Left lobe of liver (tissue), 2 donors: Measurements from ENCODE around the gene WNT7B. TPM values are rescaled to one million over a fixed set of nuclear protein-coding genes. Genes with fewer than 3 reads are reported as not detected.
A peak's percentile ranks its signal among the peaks of the same experiment; 100 is the strongest.

ENCODE experiments used
- ATAC-seq: fragments of 200-7000 bp; cut with Tn5 transposase; one replicate; pipeline ENCODE4 v1.9.1; 2020; ENCODE audit warnings: mild to moderate bottlenecking, moderate library complexity
- DNase-seq: peaks from one replicate; pipeline ENCODE4 v3.0.0-alpha.2; 2020; ENCODE audit warnings: low spot score
- total RNA-seq: library from RNA; stranded (reverse); gene quantifications from one replicate; pipeline ENCODE4 v1.2.1, GENCODE V29; 2021
- donor health status: DM: no; HTN: no; CAD: no; lungs with moderate emphysema.
- donor health status: DM: no; HTN: yes; CAD: no.

WNT7B gene
- total RNA-seq, 1 donor from 2014 or later: 0.08 TPM

- DNase-seq: no peak
- ATAC-seq: no peak
Measured at GRCh38 chr22:45933506-45934167, 43.3 kb downstream of the WNT7B start.

GRCh38 chr22:45932071-45932470 lies 44.9 kb downstream of the WNT7B start:
- ATAC-seq (no peak), DNase-seq (no peak)

GRCh38 chr22:45931042-45931441 lies 45.9 kb downstream of the WNT7B start:
- DNase-seq: no peak
- ATAC-seq: no peak

GRCh38 chr22:45930324-45930723 lies 46.6 kb downstream of the WNT7B start:
- ATAC-seq (no peak), DNase-seq (no peak)

GRCh38 chr22:45929649-45930048 lies 47.3 kb downstream of the WNT7B start:
- no peak for ATAC-seq
- no peak for DNase-seq

- DNase-seq (no peak), ATAC-seq (no peak)
Measured at GRCh38 chr22:45928726-45929368, 48.1 kb downstream of the WNT7B start.

- DNase-seq: no peak
- ATAC-seq: no peak
Measured at GRCh38 chr22:45927059-45927458, 49.9 kb downstream of the WNT7B start.

GRCh38 chr22:45926433-45926832 lies 50.5 kb downstream of the WNT7B start:
- ATAC-seq (no peak), DNase-seq (no peak)

- DNase-seq: no peak
- no peak for ATAC-seq
Measured at GRCh38 chr22:45925811-45926351, 51.1 kb downstream of the WNT7B start.

- DNase-seq (no peak), ATAC-seq (peak; percentile 31)
Measured at GRCh38 chr22:45923835-45924234, 53.1 kb downstream of the WNT7B start.

- no peak for DNase-seq
- ATAC-seq: no peak
Measured at GRCh38 chr22:45923212-45923611, 53.8 kb downstream of the WNT7B start.

- no peak for DNase-seq
- ATAC-seq: no peak
Measured at GRCh38 chr22:45922661-45923060, 54.3 kb downstream of the WNT7B start.

GRCh38 chr22:45922256-45922655 lies 54.7 kb downstream of the WNT7B start:
- no peak for ATAC-seq
- DNase-seq: no peak

- peak; percentile 7 for ATAC-seq
- no peak for DNase-seq
Measured at GRCh38 chr22:45919504-45920286, 57.3 kb downstream of the WNT7B start.

- ATAC-seq (peak; percentile 8), DNase-seq (no peak)
Measured at GRCh38 chr22:45918459-45919370, 58.2 kb downstream of the WNT7B start.

- ATAC-seq (no peak), DNase-seq (no peak)
Measured at GRCh38 chr22:45917700-45918458, 59.1 kb downstream of the WNT7B start.

GRCh38 chr22:45917146-45917545 lies 59.8 kb downstream of the WNT7B start:
- ATAC-seq (no peak), DNase-seq (no peak)

GRCh38 chr22:45916515-45916914 lies 60.4 kb downstream of the WNT7B start:
- no peak for DNase-seq
- ATAC-seq: no peak

GRCh38 chr22:45915841-45916240 lies 61.1 kb downstream of the WNT7B start:
- DNase-seq (no peak), ATAC-seq (no peak)

GRCh38 chr22:45915151-45915550 lies 61.8 kb downstream of the WNT7B start:
- ATAC-seq (no peak), DNase-seq (no peak)
